SK-N-SH (cell line): Measurements from ENCODE around the gene DOCK10. TPM values are rescaled to one million over a fixed set of nuclear protein-coding genes. Genes with fewer than 3 reads are reported as not detected.
A peak's percentile ranks its signal among the peaks of the same experiment; 100 is the strongest.

Source experiments
- CTCF ChIA-PET: fragments of 300-600, 350-600 bp; formaldehyde crosslinking; extraction: SDS; loops from one replicate; lab custom pipeline; 2021; lab: Yijun Ruan, JAX
- POLR2A ChIA-PET: fragments of 350-600 bp; sonication (Branson Sonifier 250); formaldehyde crosslinking; extraction: SDS; loops from one replicate; lab custom pipeline; 2020; ENCODE audit warnings: antibody characterized with exemption, inconsistent platforms; lab: Yijun Ruan, JAX
- DNase-seq: peaks from one replicate; pipeline ENCODE4 v3.0.0; 2012
- H2AFZ ChIP-seq: fragments of 200-600 bp; sonication (generic); 2 replicates; pipeline ENCODE4 v1.8.1; 2016; ENCODE audit warnings: antibody characterized with exemption, mild to moderate bottlenecking, low read depth
- H3F3A ChIP-seq: fragments of 200-600 bp; sonication (generic); replicated peaks from 2 replicates; pipeline ENCODE3; 2016; ENCODE audit warnings: antibody characterized with exemption, mild to moderate bottlenecking; ENCODE audit not compliant: insufficient read depth
- H3K27ac ChIP-seq, 2 experiments: fragments of 200-500 bp in 1 of 2; fragments of 200-600 bp in 1 of 2; sonication (Bioruptor generic) in 1 of 2; sonication (generic), shearing (Covaris generic) in 1 of 2; 2 replicates each; pipeline versions ENCODE4 v1.5.1 to v1.6.1; 2014 to 2016; ENCODE audit warnings: low read depth in 2 of 2, inconsistent platforms in 1 of 2, low read length in 1 of 2, mild to moderate bottlenecking in 1 of 2, mixed read lengths in 1 of 2
- H3K27me3 ChIP-seq: fragments of 200-600 bp; sonication (generic), shearing (Covaris generic); 2 replicates; pipeline ENCODE4 v1.6.1; 2016; ENCODE audit warnings: mixed run types; ENCODE audit not compliant: insufficient read depth
- H3K36me3 ChIP-seq, 2 experiments: fragments of 200-500 bp in 1 of 2; fragments of 200-600 bp in 1 of 2; sonication (Bioruptor generic) in 1 of 2; sonication (generic) in 1 of 2; replicated peaks in 1 of 2; 2 replicates each; pipeline versions ENCODE3 to v1.5.1; 2014 to 2016; ENCODE audit warnings: low read length in 1 of 2, mild to moderate bottlenecking in 1 of 2; ENCODE audit not compliant: insufficient read depth in 2 of 2, control insufficient read depth in 1 of 2
- H3K4me1 ChIP-seq, 2 experiments: fragments of 200-500 bp in 1 of 2; fragments of 200-600 bp in 1 of 2; sonication (Bioruptor generic) in 1 of 2; sonication (generic), shearing (Covaris generic) in 1 of 2; 2 replicates each; pipeline versions ENCODE4 v1.5.1 to v1.6.1; 2014 to 2016; ENCODE audit warnings: low read depth in 1 of 2, low read length in 1 of 2, mixed run types in 1 of 2; ENCODE audit not compliant: insufficient read depth in 2 of 2, control insufficient read depth in 1 of 2
- H3K4me2 ChIP-seq: fragments of 200-600 bp; sonication (generic), shearing (Covaris generic); 2 replicates; pipeline ENCODE4 v1.6.1; 2017; ENCODE audit warnings: mixed run types
- H3K4me3 ChIP-seq, 2 experiments: fragments of 200-500 bp in 1 of 2; fragments of 200-600 bp in 1 of 2; sonication (Bioruptor generic) in 1 of 2; sonication (generic), shearing (Covaris generic) in 1 of 2; 2 replicates each; pipeline versions ENCODE4 v1.5.1 to v1.8.1; 2014 to 2016; ENCODE audit warnings: low read depth in 2 of 2, inconsistent platforms in 1 of 2, low read length in 1 of 2, mild to moderate bottlenecking in 1 of 2, mixed read lengths in 1 of 2, moderate library complexity in 1 of 2
- H3K79me2 ChIP-seq: fragments of 200-600 bp; sonication (generic); 2 replicates; pipeline ENCODE4 v1.8.1; 2017; ENCODE audit warnings: mild to moderate bottlenecking; ENCODE audit not compliant: insufficient read depth
- H3K9ac ChIP-seq: fragments of 200-600 bp; sonication (generic); 2 replicates; pipeline ENCODE4 v1.6.1; 2017; ENCODE audit warnings: mixed run types
- H3K9me2 ChIP-seq: fragments of 200-600 bp; sonication (generic); 2 replicates; pipeline ENCODE4 v1.6.1; 2017; ENCODE audit warnings: mixed run types
- H3K9me3 ChIP-seq: fragments of 200-600 bp; sonication (generic); 2 replicates; pipeline ENCODE4 v1.6.1; 2017; ENCODE audit warnings: mixed run types, mild to moderate bottlenecking, moderate library complexity
- H4K20me1 ChIP-seq: fragments of 200-600 bp; sonication (generic); 2 replicates; pipeline ENCODE4 v1.6.1; 2017; ENCODE audit warnings: mild to moderate bottlenecking, mixed run types; ENCODE audit not compliant: insufficient read depth
- CHD2 ChIP-seq: fragments of 150-350 bp; IDR thresholded peaks from 2 replicates; pipeline ENCODE4 v1.6.1; 2018; ENCODE audit warnings: low read length; ENCODE audit not compliant: partially characterized antibody
- ELF1 ChIP-seq: IDR thresholded peaks from 2 replicates; pipeline ENCODE4 v1.4.0; 2012
- EP300 ChIP-seq, 2 experiments: IDR thresholded peaks; 2 replicates each; pipeline versions ENCODE4 v1.4.0 to v1.6.1; 2012; ENCODE audit warnings: borderline replicate concordance in 1 of 2, low read depth in 1 of 2, low read length in 1 of 2
- EZH2phosphoT487 ChIP-seq: fragments of 200-600 bp; sonication (generic); IDR thresholded peaks from 2 replicates; pipeline ENCODE4 v1.6.1; 2017; ENCODE audit warnings: low read depth, mixed run types, mild to moderate bottlenecking, antibody characterized with exemption, moderate library complexity, borderline replicate concordance
- FOSL2 ChIP-seq: IDR thresholded peaks from 2 replicates; pipeline ENCODE4 v1.4.0; 2012; ENCODE audit warnings: low read depth, mild to moderate bottlenecking, moderate library complexity, borderline replicate concordance
- FOXJ3 ChIP-seq: sonication (generic); formaldehyde crosslinking; IDR thresholded peaks from 2 replicates; pipeline ENCODE4 v1.5.1; 2020; ENCODE audit warnings: mild to moderate bottlenecking, missing genetic modification reagents
- GABPA ChIP-seq: IDR thresholded peaks from 2 replicates; pipeline ENCODE4 v1.4.0; 2012; ENCODE audit warnings: low read depth, mild to moderate bottlenecking
- GATA2 ChIP-seq: sonication (generic); formaldehyde crosslinking; IDR thresholded peaks from 2 replicates; pipeline ENCODE4 v1.5.0; 2020; ENCODE audit warnings: mild to moderate bottlenecking, missing genetic modification reagents
- IRF3 ChIP-seq: fragments of 150-350 bp; IDR thresholded peaks from 2 replicates; pipeline ENCODE4 v1.6.1; 2016; ENCODE audit warnings: mild to moderate bottlenecking, low read depth, low read length
- JUND ChIP-seq: IDR thresholded peaks from 2 replicates; pipeline ENCODE4 v1.4.0; 2012
- MEF2A ChIP-seq: IDR thresholded peaks from 2 replicates; pipeline ENCODE4 v1.4.0; 2012; ENCODE audit warnings: low read depth, borderline replicate concordance
- MXI1 ChIP-seq: IDR thresholded peaks from 2 replicates; pipeline ENCODE4 v1.6.1; 2012; ENCODE audit warnings: mild to moderate bottlenecking, low read depth, low read length, improper control_type of control experiment
- RAD21 ChIP-seq: IDR thresholded peaks from 2 replicates; pipeline ENCODE4 v1.6.1; 2012; ENCODE audit warnings: mild to moderate bottlenecking, low read length
- RCOR1 ChIP-seq: fragments of 150-350 bp; IDR thresholded peaks from 2 replicates; pipeline ENCODE4 v1.6.1; 2017; ENCODE audit warnings: antibody characterized with exemption, low read length
- REST ChIP-seq: IDR thresholded peaks from 2 replicates; pipeline ENCODE4 v1.6.1; 2012; ENCODE audit warnings: mild to moderate bottlenecking, low read depth, low read length, moderate library complexity
- RFX5 ChIP-seq: IDR thresholded peaks from 2 replicates; pipeline ENCODE4 v1.6.1; 2012; ENCODE audit warnings: mild to moderate bottlenecking, improper control_type of control experiment, low read length
- SIN3A ChIP-seq: IDR thresholded peaks from 2 replicates; pipeline ENCODE4 v1.6.1; 2012; ENCODE audit warnings: low read depth, mild to moderate bottlenecking, low read length, moderate library complexity, borderline replicate concordance
- TCF12 ChIP-seq: IDR thresholded peaks from 2 replicates; pipeline ENCODE4 v1.4.0; 2012
- TEAD4 ChIP-seq: IDR thresholded peaks from 2 replicates; pipeline ENCODE4 v1.4.0; 2012; ENCODE audit warnings: mild to moderate bottlenecking, borderline replicate concordance; ENCODE audit not compliant: insufficient read depth
- USF2 ChIP-seq: fragments of 150-350 bp; IDR thresholded peaks from 2 replicates; pipeline ENCODE4 v1.6.1; 2017; ENCODE audit warnings: antibody characterized with exemption, low read length, low read depth, borderline replicate concordance
- WGBS: methylation state at CpG from one replicate; pipeline ENCODE4 v1.1.6; 2017; ENCODE audit warnings: low lambda C conversion rate; 5-methylcytosine and 5-hydroxymethylcytosine counted together
- polyA plus RNA-seq, 3 experiments: library from polyadenylated mRNA; depleted of rRNA; stranded (reverse); fragments of >200 nt; gene quantifications; 2 replicates each; pipeline ENCODE4 v1.2.3, GENCODE V29; 2012

The DOCK10 gene
- polyA plus RNA-seq, 1 of the 3 experiments (the other 2 are of a cell fraction) = 24.1 TPM

- peaks cover 78% of the 10 kb centered on the region for H3K79me2 ChIP-seq
- DNase-seq = no peak
- no peaks in the 10 kb centered on the region for H3K9me2 ChIP-seq
- H3K4me2 ChIP-seq = peak overlapping the region; percentile 42; the same call in 1 of the 2 replicates
- peaks cover 0 to 3% of the 10 kb centered on the region in 2 experiments for H3K36me3 ChIP-seq
- no peak for TF ChIP-seq RAD21
- no peak for TF ChIP-seq TCF12
- no peak for TF ChIP-seq IRF3
- TF ChIP-seq MXI1 = no peak
- TF ChIP-seq EP300 (IDR thresholded peaks at IDR 0.05; ENCODE audit: borderline replicate concordance in 1 of 2, low read depth in 1 of 2, low read length in 1 of 2) = no peak
- TF ChIP-seq RFX5 = no peak
- no peak for TF ChIP-seq JUND
- TF ChIP-seq CHD2 = no peak
- TF ChIP-seq SIN3A = no peak
- no peak for TF ChIP-seq FOXJ3 (CRISPR knock-in tag)
- TF ChIP-seq ELF1 = no peak
- TF ChIP-seq FOSL2 = no peak
- no peak for TF ChIP-seq USF2
- no peak for TF ChIP-seq MEF2A
- no peak for TF ChIP-seq GABPA
- H3K27ac ChIP-seq = peak overlapping the region; percentile 58 to 95; a peak in 3 of 4 replicates
- H3K9me3 ChIP-seq = no peaks in the 10 kb centered on the region
- H3F3A ChIP-seq = peaks cover 34% of the 10 kb centered on the region
- 84% methylated on average over 11 of the region's 11 CpGs for WGBS
- H4K20me1 ChIP-seq = no peaks in the 10 kb centered on the region
- no peaks in the 10 kb centered on the region for H3K27me3 ChIP-seq
- POLR2A ChIA-PET = no interaction called here
- CTCF ChIA-PET = interaction anchor here (9.8 kb wide), 1 partner anchor 11 kb away, joined by 78 read pairs; no protein-coding TSS in a partner anchor
- H3K4me3 ChIP-seq = no peak overlapping the region
- no peak overlapping the region for H2AFZ ChIP-seq
- H3K4me1 ChIP-seq = peaks cover 0 to 16% of the 10 kb centered on the region in 2 experiments
- peak overlapping the region; percentile 51; the same call in 1 of the 2 replicates for H3K9ac ChIP-seq
Measured at GRCh38 chr2:225011585-225011984, 30.7 kb downstream of the DOCK10 start.

GRCh38 chr2:225010804-225011203 is 31.5 kb downstream of the DOCK10 start:
- Histone ChIP-seq H3K9ac (peak overlapping the region; percentile 51; the same call in 1 of the 2 replicates), H3K4me3 (no peak overlapping the region; a peak in 2 of 4 replicates)
- TF ChIP-seq EZH2phosphoT487 (no peak), REST (no peak), FOXJ3 (CRISPR knock-in tag) (no peak), TEAD4 (peak; percentile 66), RCOR1 (no peak), GATA2 (CRISPR knock-in tag) (no peak), IRF3 (no peak)

More at GRCh38 chr2:225010804-225011203, 31.5 kb downstream of the DOCK10 start:
- no peak for DNase-seq
- Histone ChIP-seq H3K4me1 (peaks cover 0 to 16% of the 10 kb centered on the region in 2 experiments), H3K27ac (peak overlapping the region; percentile 58 to 95; a peak in 3 of 4 replicates), H4K20me1 (no peaks in the 10 kb centered on the region), H2AFZ (no peak overlapping the region), H3K79me2 (peaks cover 81% of the 10 kb centered on the region), H3F3A (peaks cover 34% of the 10 kb centered on the region), H3K27me3 (no peaks in the 10 kb centered on the region), H3K4me2 (peak overlapping the region; percentile 42; the same call in 1 of the 2 replicates), H3K9me3 (no peaks in the 10 kb centered on the region), H3K9me2 (no peaks in the 10 kb centered on the region), H3K36me3 (peaks cover 0 to 3% of the 10 kb centered on the region in 2 experiments)
- POLR2A ChIA-PET = no interaction called here
- CTCF ChIA-PET = interaction anchor here (9.8 kb wide), 1 partner anchor 10 kb away, joined by 78 read pairs; no protein-coding TSS in a partner anchor
- 10% methylated on average over 4 of the region's 4 CpGs for WGBS
